K562 (cell line): ENCODE results near the gene TANC1.

Experiments used
- GABPB2 ChIP-seq: fragments of 250-450 bp; sonication (Bioruptor Pico); conservative IDR thresholded peaks from 2 replicates; pipeline ENCODE4 v1.5.1; 2021; ENCODE audit warnings: mild to moderate bottlenecking
- GATAD2A ChIP-seq: fragments of 450-650 bp; IDR thresholded peaks from 2 replicates; pipeline ENCODE4 v1.6.1; 2017
- KDM1A ChIP-seq, 2 experiments: fragments of 450-650 bp; IDR thresholded peaks; 2 replicates each; pipeline ENCODE4 v1.6.1; 2016; ENCODE audit warnings: mild to moderate bottlenecking in 2 of 2
- KDM2B ChIP-seq: fragments of 250-450 bp; sonication (Bioruptor Pico); IDR thresholded peaks from 2 replicates; pipeline ENCODE4 v1.8.0; 2021; ENCODE audit warnings: mild to moderate bottlenecking, moderate library complexity
- TAF1 ChIP-seq: IDR thresholded peaks from 2 replicates; pipeline ENCODE4 v1.6.1; 2011; ENCODE audit warnings: mild to moderate bottlenecking, low read length, moderate library complexity; ENCODE audit not compliant: insufficient read depth, control insufficient read depth, severe bottlenecking; ENCODE audit errors: extremely low read depth
- TCF7L2 ChIP-seq: fragments of 150-350 bp; IDR thresholded peaks from 2 replicates; pipeline ENCODE4 v1.6.1; 2016; ENCODE audit warnings: low read depth, mild to moderate bottlenecking, low read length, moderate library complexity
- ZC3H4 ChIP-seq: sonication (generic); formaldehyde crosslinking; IDR thresholded peaks from 2 replicates; pipeline ENCODE4 v1.9.0; 2021; ENCODE audit warnings: missing genetic modification reagents, borderline replicate concordance
- ZNF274 ChIP-seq: IDR thresholded peaks from 2 replicates; pipeline ENCODE4 v1.6.1; 2011; ENCODE audit warnings: low read depth, mild to moderate bottlenecking, low read length, moderate library complexity, borderline replicate concordance
- ZNF431 ChIP-seq: sonication (generic); formaldehyde crosslinking; IDR thresholded peaks from 2 replicates; pipeline ENCODE4 v1.8.0; 2022; ENCODE audit warnings: mild to moderate bottlenecking, missing genetic modification reagents
- ZNF830 ChIP-seq: fragments of 250-450 bp; sonication (Bioruptor Pico); IDR thresholded peaks from 2 replicates; pipeline ENCODE4 v1.5.0; 2021; ENCODE audit warnings: mild to moderate bottlenecking
- TF ChIP-seq, protein P1 (sequence below): fragments of 250-450 bp; sonication (Bioruptor Pico); IDR thresholded peaks from 2 replicates; pipeline ENCODE4 v1.4.0; 2020; ENCODE audit warnings: mild to moderate bottlenecking, moderate library complexity
- TF ChIP-seq, protein P2 (sequence below), 3 experiments: IDR thresholded peaks in 2 of 3; conservative IDR thresholded peaks in 1 of 3; 2 replicates each; pipeline ENCODE4 v1.5.1; 2011 to 2012; ENCODE audit warnings: low read length in 3 of 3, mild to moderate bottlenecking in 3 of 3, control low read depth in 2 of 3, improper control_type of control experiment in 1 of 3, inconsistent platforms in 1 of 3, low read depth in 1 of 3, mixed read lengths in 1 of 3, moderate library complexity in 1 of 3; ENCODE audit not compliant: insufficient read depth in 2 of 3
- TF ChIP-seq, protein P3 (sequence below): sonication (generic); formaldehyde crosslinking; IDR thresholded peaks from 2 replicates; pipeline ENCODE4 v1.8.0; 2022; ENCODE audit warnings: mild to moderate bottlenecking, missing genetic modification reagents

DNA sequence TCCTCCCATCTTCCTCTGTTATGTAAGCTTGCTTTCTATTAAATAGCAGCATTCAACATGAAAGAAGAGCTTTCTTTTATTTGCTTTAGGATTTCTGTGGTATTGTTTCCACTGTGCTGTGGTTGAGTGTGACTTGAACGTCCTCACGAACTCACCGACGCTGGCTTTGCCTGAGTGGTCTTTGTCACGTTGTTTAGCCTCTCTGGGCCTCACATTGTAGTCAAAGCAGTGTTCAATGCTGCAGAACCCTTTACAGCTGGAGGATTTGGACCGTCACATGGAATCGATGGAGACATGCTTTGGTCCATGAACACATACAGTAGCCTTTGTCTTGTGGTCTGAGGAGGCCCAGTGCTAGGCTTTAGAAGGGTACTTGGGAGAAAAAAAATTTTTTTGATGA is 66.3 kb downstream of the TANC1 start:
- TF ChIP-seq, protein P1, sequence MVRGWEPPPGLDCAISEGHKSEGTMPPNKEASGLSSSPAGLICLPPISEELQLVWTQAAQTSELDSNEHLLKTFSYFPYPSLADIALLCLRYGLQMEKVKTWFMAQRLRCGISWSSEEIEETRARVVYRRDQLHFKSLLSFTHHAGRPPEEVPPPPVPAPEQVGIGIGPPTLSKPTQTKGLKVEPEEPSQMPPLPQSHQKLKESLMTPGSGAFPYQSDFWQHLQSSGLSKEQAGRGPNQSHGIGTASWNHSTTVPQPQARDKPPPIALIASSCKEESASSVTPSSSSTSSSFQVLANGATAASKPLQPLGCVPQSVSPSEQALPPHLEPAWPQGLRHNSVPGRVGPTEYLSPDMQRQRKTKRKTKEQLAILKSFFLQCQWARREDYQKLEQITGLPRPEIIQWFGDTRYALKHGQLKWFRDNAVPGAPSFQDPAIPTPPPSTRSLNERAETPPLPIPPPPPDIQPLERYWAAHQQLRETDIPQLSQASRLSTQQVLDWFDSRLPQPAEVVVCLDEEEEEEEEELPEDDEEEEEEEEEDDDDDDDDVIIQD (CRISPR knock-in tag), result no peak
- TF ChIP-seq ZC3H4 (CRISPR knock-in tag), result no peak
- TF ChIP-seq, protein P2, sequence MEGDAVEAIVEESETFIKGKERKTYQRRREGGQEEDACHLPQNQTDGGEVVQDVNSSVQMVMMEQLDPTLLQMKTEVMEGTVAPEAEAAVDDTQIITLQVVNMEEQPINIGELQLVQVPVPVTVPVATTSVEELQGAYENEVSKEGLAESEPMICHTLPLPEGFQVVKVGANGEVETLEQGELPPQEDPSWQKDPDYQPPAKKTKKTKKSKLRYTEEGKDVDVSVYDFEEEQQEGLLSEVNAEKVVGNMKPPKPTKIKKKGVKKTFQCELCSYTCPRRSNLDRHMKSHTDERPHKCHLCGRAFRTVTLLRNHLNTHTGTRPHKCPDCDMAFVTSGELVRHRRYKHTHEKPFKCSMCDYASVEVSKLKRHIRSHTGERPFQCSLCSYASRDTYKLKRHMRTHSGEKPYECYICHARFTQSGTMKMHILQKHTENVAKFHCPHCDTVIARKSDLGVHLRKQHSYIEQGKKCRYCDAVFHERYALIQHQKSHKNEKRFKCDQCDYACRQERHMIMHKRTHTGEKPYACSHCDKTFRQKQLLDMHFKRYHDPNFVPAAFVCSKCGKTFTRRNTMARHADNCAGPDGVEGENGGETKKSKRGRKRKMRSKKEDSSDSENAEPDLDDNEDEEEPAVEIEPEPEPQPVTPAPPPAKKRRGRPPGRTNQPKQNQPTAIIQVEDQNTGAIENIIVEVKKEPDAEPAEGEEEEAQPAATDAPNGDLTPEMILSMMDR (IDR thresholded peaks at IDR 0.05 in 2 of 3, conservative IDR thresholded peaks at IDR 0.05 in 1 of 3; ENCODE audit: insufficient read depth in 2 of 3, low read depth in 1 of 3, low read length in 3 of 3), result no peak
- TF ChIP-seq GATAD2A, result no peak
- no peak for TF ChIP-seq GABPB2
- TF ChIP-seq, protein P3, sequence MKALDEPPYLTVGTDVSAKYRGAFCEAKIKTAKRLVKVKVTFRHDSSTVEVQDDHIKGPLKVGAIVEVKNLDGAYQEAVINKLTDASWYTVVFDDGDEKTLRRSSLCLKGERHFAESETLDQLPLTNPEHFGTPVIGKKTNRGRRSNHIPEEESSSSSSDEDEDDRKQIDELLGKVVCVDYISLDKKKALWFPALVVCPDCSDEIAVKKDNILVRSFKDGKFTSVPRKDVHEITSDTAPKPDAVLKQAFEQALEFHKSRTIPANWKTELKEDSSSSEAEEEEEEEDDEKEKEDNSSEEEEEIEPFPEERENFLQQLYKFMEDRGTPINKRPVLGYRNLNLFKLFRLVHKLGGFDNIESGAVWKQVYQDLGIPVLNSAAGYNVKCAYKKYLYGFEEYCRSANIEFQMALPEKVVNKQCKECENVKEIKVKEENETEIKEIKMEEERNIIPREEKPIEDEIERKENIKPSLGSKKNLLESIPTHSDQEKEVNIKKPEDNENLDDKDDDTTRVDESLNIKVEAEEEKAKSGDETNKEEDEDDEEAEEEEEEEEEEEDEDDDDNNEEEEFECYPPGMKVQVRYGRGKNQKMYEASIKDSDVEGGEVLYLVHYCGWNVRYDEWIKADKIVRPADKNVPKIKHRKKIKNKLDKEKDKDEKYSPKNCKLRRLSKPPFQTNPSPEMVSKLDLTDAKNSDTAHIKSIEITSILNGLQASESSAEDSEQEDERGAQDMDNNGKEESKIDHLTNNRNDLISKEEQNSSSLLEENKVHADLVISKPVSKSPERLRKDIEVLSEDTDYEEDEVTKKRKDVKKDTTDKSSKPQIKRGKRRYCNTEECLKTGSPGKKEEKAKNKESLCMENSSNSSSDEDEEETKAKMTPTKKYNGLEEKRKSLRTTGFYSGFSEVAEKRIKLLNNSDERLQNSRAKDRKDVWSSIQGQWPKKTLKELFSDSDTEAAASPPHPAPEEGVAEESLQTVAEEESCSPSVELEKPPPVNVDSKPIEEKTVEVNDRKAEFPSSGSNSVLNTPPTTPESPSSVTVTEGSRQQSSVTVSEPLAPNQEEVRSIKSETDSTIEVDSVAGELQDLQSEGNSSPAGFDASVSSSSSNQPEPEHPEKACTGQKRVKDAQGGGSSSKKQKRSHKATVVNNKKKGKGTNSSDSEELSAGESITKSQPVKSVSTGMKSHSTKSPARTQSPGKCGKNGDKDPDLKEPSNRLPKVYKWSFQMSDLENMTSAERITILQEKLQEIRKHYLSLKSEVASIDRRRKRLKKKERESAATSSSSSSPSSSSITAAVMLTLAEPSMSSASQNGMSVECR (CRISPR knock-in tag), result no peak
- TF ChIP-seq ZNF830 (CRISPR knock-in tag), result no peak
- no peak for TF ChIP-seq TAF1
- no peak for TF ChIP-seq TCF7L2
- no peak for TF ChIP-seq ZNF431
- TF ChIP-seq KDM1A (IDR thresholded peaks at IDR 0.05), result no peak
- TF ChIP-seq KDM2B, result no peak
- TF ChIP-seq ZNF274, result no peak
